IMR-90 (cell line): ENCODE measurements around the gene LZTFL1.

Experiments used
- CTCF ChIP-seq: conservative IDR thresholded peaks from 2 replicates; pipeline ENCODE4 v1.5.1; 2012; ENCODE audit warnings: mild to moderate bottlenecking, low read depth, low read length, improper control_type of control experiment
- POLR2A ChIP-seq: IDR thresholded peaks from 2 replicates; pipeline ENCODE4 v1.6.1; 2012; ENCODE audit warnings: mild to moderate bottlenecking, low read depth, low read length
- USF2 ChIP-seq: fragments of 150-350 bp; IDR thresholded peaks from 2 replicates; pipeline ENCODE4 v1.6.1; 2017; ENCODE audit warnings: mild to moderate bottlenecking, antibody characterized with exemption, low read length, low read depth
- TF ChIP-seq, protein P1 (sequence below): fragments of 150-350 bp; IDR thresholded peaks from 2 replicates; pipeline ENCODE4 v1.6.1; 2016; ENCODE audit warnings: low read depth, mild to moderate bottlenecking, low read length, moderate library complexity, borderline replicate concordance

GRCh38 chr3:45872569-45872968 lies 30.6 kb upstream of the LZTFL1 start:
- TF ChIP-seq USF2, result no peak
- no peak for TF ChIP-seq CTCF
- TF ChIP-seq, protein P1, sequence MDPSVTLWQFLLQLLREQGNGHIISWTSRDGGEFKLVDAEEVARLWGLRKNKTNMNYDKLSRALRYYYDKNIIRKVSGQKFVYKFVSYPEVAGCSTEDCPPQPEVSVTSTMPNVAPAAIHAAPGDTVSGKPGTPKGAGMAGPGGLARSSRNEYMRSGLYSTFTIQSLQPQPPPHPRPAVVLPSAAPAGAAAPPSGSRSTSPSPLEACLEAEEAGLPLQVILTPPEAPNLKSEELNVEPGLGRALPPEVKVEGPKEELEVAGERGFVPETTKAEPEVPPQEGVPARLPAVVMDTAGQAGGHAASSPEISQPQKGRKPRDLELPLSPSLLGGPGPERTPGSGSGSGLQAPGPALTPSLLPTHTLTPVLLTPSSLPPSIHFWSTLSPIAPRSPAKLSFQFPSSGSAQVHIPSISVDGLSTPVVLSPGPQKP, result no peak
- no peak for TF ChIP-seq POLR2A
